Neural crest cell (in vitro differentiated cells): ENCODE measurements around the gene TLR9. TPM values are rescaled to one million over a fixed set of nuclear protein-coding genes. Genes with fewer than 3 reads are reported as not detected.

Source experiments
- DNase-seq: peaks from one replicate; pipeline ENCODE4 v3.0.0; 2021; ENCODE audit warnings: low read depth, mixed read lengths, low spot score
- H3K27ac Mint-ChIP-seq: one replicate; pipeline ENCODE4 v1.8.0; 2021; ENCODE audit warnings: mild to moderate bottlenecking, mixed read lengths; ENCODE audit not compliant: unreplicated experiment
- H3K27me3 Mint-ChIP-seq: 2 replicates; pipeline ENCODE4 v1.8.0; 2021; ENCODE audit warnings: low read depth, mild to moderate bottlenecking, mixed read lengths
- H3K36me3 Mint-ChIP-seq: 2 replicates; pipeline ENCODE4 v1.8.0; 2021; ENCODE audit warnings: low read depth, mild to moderate bottlenecking, mixed read lengths
- H3K4me1 Mint-ChIP-seq: 2 replicates; pipeline ENCODE4 v1.8.0; 2021; ENCODE audit warnings: mixed read lengths
- H3K4me3 Mint-ChIP-seq: one replicate; pipeline ENCODE4 v1.8.0; 2021; ENCODE audit warnings: mild to moderate bottlenecking, mixed read lengths
- H3K9me3 Mint-ChIP-seq: 2 replicates; pipeline ENCODE4 v1.8.0; 2021; ENCODE audit warnings: mixed read lengths
- total RNA-seq: library from RNA; stranded (reverse); gene quantifications from 2 replicates; pipeline ENCODE4 v1.2.1, GENCODE V29; 2021
- TF ChIP-seq, protein P1 (sequence below): fragments of 200-600 bp; sonication (generic); conservative IDR thresholded peaks from 2 replicates; pipeline ENCODE4 v1.5.0; 2021; ENCODE audit warnings: antibody characterized with exemption, mild to moderate bottlenecking

Gene TLR9
- total RNA-seq, 1 donor from 2014 or later = not detected

DNA sequence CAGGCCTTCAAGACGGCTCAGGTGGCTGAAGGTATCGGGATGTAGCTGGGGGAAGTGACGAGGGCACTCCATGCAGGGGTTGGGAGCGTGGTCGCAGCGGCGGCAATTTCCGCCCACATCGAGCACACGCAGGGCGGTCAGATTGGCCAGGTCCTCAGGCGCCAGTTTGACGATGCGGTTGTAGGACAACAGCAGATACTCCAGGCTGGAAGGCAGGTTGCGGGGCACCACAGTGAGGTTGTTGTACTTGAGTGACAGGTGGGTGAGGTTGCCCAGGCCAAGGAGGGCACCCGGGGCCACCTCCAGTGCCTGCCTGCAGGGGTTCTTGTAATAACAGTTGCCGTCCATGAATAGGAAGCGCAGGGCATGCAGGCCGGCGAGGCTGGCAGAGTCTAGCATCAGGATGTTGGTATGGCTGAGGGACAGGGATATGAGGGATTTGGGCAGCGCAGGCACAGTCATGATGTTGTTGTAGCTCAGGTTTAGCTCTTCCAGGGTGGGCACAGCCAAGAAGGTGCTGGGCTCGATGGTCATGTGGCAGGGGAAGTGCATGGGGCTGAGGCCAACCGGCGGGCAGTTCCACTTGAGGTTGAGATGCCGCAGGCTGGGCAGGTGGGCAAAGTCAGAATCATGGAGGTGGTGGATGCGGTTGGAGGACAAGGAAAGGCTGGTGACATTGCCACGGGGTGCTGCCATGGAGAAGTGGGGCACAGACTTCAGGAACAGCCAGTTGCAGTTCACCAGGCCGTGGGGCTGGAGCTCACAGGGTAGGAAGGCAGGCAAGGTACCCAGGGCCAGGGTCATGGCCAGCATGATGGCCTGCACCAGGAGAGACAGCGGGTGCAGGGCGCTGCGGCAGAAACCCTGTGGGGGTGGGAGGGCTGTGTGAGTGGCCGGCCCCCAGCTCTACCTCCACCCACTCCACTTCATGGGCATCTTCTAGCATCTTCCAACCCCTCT lies 1.7 kb downstream of the TLR9 start:
- Mint-ChIP-seq H3K27me3 (no peaks in the 10 kb centered on the region), H3K9me3 (no peaks in the 10 kb centered on the region), H3K27ac (no peak overlapping the region), H3K4me1 (peaks cover 4% of the 10 kb centered on the region), H3K4me3 (no peak overlapping the region), H3K36me3 (no peaks in the 10 kb centered on the region)
- no peak for DNase-seq
- TF ChIP-seq, protein P1, sequence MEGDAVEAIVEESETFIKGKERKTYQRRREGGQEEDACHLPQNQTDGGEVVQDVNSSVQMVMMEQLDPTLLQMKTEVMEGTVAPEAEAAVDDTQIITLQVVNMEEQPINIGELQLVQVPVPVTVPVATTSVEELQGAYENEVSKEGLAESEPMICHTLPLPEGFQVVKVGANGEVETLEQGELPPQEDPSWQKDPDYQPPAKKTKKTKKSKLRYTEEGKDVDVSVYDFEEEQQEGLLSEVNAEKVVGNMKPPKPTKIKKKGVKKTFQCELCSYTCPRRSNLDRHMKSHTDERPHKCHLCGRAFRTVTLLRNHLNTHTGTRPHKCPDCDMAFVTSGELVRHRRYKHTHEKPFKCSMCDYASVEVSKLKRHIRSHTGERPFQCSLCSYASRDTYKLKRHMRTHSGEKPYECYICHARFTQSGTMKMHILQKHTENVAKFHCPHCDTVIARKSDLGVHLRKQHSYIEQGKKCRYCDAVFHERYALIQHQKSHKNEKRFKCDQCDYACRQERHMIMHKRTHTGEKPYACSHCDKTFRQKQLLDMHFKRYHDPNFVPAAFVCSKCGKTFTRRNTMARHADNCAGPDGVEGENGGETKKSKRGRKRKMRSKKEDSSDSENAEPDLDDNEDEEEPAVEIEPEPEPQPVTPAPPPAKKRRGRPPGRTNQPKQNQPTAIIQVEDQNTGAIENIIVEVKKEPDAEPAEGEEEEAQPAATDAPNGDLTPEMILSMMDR = no peak

DNA sequence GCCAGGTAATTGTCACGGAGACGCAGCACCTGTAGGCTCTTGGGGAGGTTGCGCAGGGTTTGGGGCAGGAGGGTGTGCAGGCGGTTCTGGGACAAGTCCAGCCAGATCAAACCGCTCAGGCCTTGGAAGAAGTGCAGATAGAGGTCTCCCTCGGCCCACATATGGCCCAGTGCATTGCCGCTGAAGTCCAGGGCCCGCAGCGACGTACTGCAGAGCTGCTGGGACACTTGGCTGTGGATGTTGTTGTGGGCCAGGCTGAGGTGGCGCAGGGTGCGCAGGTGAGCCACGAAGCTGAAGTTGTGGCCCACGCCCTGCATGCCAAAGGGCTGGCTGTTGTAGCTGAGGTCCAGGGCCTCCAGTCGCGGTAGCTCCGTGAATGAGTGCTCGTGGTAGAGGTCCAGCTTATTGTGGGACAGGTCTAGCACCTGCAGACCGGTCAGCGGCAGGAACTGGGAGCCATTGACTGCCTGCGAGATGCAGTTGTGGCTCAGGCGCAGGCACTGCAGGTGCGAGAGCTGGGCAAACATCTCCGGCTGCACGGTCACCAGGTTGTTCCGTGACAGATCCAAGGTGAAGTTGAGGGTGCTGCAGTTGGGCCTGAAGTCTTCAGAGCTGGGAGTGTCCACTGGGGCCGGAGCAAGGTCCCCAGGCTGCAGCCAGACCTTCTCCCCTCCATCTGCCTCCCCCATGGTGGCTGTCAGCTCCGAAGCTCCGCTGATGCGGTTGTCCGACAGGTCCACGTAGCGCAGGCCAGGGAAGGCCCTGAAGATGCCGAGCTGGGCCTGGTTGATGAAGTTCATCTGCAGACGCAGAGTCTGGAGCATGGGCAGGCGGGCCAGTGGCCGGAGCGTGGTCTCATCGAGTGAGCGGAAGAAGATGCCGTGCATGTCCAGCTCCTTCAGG lies 2.9 kb downstream of the TLR9 start:
- no peaks in the 10 kb centered on the region for H3K36me3 Mint-ChIP-seq
- no peaks in the 10 kb centered on the region for H3K9me3 Mint-ChIP-seq
- no peak overlapping the region for H3K4me3 Mint-ChIP-seq
- no peak overlapping the region for H3K27ac Mint-ChIP-seq
- no peaks in the 10 kb centered on the region for H3K27me3 Mint-ChIP-seq
- TF ChIP-seq, protein P1 = no peak
- peaks cover 4% of the 10 kb centered on the region for H3K4me1 Mint-ChIP-seq
- DNase-seq = no peak

DNA sequence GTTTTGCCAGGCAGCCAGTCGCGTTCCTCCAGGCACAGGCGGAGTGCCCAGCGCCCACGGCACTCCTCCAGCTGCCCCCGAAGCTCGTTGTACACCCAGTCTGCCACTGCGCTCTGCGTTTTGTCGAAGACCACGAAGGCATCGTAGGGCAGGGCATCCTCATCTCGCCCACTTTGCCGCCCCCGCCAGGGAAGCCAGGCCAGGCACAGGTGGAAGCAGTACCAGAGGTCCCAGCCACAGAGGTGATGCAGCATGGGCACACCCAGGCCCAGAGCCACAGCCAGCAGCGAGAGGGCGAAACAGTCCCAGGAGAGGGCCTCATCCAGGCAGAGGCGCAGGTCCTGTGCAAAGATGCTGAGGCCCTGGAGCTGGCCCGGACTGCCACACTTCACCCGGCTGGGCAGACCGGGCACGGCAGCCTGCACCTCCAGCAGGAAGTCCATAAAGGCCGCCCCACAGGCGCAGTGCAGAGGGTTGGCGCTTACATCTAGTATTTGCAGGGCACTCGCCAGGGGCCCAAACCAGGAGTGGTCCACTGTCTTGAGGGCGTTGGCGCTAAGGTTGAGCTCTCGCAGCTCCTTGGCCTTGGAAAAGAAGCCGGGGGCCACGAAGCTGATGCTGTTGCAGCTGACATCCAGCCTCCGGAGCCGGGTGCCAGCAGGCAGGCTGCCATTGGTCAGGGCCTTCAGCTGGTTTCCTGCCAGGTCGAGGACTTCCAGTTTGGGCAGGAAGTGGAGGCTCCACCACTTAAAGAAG lies 3.7 kb downstream of the TLR9 start:
- TF ChIP-seq, protein P1 = no peak
- no peak for DNase-seq
- H3K27me3 Mint-ChIP-seq = no peaks in the 10 kb centered on the region
- H3K9me3 Mint-ChIP-seq = no peaks in the 10 kb centered on the region
- peaks cover 4% of the 10 kb centered on the region for H3K4me1 Mint-ChIP-seq
- no peak overlapping the region for H3K27ac Mint-ChIP-seq
- H3K4me3 Mint-ChIP-seq = no peak overlapping the region
- no peaks in the 10 kb centered on the region for H3K36me3 Mint-ChIP-seq

DNA sequence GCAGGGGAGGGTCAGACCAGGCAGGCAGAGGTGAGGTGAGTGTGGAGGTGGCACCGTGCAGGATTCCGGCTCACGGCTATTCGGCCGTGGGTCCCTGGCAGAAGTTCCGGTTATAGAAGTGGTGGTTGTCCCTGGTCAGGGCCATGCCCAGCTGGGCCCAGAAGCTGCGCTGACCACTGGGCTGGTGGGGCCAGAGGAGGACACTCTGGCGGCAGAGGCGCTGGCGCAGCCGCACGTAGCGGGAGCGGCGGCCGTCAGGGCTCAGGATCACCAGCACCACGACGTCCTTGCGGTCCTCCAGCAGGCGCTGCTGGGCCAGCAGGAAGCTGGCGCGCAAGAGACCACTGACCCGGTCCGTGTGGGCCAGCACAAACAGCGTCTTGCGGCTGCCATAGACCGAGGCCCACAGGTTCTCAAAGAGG lies 4.3 kb downstream of the TLR9 start:
- peaks cover 4% of the 10 kb centered on the region for H3K4me1 Mint-ChIP-seq
- H3K27me3 Mint-ChIP-seq = no peaks in the 10 kb centered on the region
- H3K27ac Mint-ChIP-seq = no peak overlapping the region
- H3K9me3 Mint-ChIP-seq = no peaks in the 10 kb centered on the region
- H3K4me3 Mint-ChIP-seq = no peak overlapping the region
- H3K36me3 Mint-ChIP-seq = no peaks in the 10 kb centered on the region
- TF ChIP-seq, protein P1 = no peak
- DNase-seq = no peak
